HG02884 (cell line): ENCODE results near the gene CUEDC2.

Experiments
- ATAC-seq: cut with Tn5 transposase; IDR thresholded peaks from one replicate; pipeline ENCODE4 v1.9.1; 2021; ENCODE audit warnings: mild to moderate bottlenecking, moderate library complexity; ENCODE audit not compliant: unreplicated experiment

CUEDC2 gene, protein sequence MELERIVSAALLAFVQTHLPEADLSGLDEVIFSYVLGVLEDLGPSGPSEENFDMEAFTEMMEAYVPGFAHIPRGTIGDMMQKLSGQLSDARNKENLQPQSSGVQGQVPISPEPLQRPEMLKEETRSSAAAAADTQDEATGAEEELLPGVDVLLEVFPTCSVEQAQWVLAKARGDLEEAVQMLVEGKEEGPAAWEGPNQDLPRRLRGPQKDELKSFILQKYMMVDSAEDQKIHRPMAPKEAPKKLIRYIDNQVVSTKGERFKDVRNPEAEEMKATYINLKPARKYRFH

DNA sequence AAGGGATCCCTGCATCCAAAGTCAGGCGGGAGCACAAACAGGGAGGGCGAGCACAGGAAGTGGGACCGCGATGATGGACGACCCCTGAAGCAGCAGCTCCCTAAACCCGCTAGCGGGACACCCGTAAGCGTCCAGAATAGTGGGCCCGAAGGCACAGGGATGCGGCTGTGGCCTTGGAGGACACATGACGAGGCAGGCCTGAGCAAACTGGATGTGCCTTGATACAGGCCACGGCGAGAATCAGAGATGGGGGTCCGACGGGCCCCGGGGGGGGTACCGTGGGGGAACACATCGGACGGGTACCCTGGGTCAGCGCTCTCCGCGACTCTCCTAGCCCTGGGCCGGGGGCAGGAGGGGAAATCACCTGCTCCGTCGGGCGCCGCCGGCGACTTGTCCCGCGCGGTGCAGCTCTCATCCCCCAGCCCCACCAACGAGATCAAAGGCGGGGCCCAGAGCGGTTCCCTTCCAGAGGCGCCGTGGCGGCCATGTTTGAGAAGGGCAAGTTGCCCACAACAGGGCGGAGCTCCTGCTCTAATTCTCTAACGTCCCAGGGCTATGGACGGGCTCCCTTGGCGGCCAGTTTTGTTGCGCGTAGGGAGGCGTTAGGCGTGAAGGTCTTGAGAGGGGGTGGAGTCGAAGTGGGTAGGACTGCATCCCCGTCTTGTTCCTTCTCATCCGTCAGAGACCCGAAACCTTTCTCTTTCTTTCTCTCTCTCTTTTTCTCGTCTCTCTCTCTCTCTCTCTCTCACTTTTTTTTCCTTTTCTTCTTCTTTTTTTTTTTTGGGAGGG, at the start of gene CUEDC2:
CUEDC2 (minus strand) TSS at position 413 of the 789 bp plus-strand sequence. CDS start 7,386 bp downstream, outside the sequence.
- ATAC-seq, result peak; percentile 79

DNA sequence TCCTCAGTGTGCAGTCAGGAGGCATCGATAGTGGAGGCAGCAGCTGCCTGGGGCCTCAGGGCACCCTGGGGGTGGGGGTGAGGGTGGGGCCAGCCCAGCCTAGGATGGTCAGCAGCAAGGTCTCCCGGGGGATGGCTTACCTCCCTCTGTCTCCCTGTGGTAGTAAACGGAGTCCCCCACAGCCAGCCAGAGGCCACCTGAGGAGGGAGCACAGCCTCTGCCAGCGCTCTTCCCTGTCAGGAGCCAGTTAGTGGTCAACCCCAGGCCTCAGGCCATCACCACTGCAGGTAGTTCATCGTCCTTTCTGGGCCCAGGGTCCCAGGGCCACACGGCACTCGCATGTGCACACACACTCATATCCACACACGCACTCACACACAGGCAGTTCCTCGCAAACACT, 48.0 kb upstream of the CUEDC2 start:
- no peak for ATAC-seq

GRCh38 chr10:102479651-102480050, 47.3 kb upstream of the CUEDC2 start:
- no peak for ATAC-seq

DNA sequence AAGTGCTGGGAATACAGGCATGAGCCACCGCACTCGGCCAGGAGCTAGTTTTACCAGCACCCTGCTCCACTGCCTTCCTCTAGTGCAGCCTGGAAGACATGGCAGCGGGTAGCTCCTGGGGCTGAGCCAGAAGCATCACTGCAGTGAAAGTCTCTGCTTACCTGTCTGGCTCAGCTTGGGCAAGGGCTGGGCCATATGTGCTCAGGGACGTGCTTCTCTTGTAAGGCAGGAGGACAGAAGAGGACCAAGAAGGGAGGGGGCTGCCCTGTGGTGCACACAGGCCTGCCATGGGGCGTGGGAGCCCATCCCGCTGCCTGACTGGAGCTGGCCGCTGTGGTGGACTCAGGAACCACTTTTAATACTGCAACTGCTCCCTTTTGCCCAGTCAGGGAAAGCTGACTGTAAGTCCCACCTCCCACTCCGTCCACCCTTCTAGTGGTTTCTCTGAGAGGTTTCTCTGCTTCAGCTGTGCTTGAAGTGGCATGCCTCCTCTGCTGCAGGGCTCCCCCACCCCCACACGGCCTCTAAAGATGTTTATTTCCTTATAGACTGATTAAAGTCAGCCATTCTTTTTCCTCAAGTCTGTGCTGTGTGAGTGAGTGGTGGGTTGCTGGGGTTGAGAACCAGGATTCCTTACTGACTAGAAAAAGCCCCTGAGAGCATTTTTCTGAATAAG, 44.2 kb upstream of the CUEDC2 start:
- no peak for ATAC-seq

DNA sequence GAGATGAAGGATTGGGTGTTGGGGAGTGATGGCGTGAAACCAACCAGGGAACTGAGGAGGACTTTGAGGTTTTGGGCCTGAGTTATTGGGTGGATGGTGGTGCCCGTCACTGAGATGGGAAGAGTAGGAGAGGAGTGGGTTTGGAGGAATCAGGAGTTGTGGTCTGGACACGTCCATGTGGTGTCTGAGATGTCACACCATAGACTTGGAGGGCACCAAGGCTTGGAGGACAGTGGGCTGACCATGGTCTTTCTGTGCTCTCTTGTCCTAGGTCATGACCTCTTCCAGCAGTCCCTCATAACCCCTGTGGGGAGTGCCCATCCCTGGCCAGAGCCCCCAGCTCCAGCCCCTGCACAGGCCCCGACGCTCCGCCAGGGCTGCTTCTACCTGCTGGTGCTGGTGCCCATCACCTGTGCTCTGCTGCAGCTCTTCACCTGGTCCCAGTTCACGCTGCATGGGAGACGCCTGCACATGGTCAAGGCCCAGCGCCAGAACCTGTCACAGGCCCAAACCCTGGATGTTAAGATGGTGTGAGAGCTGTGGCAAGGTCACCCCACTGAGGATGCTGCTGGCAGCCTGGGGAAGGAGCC, 43.2 kb upstream of the CUEDC2 start:
- ATAC-seq, result no peak

DNA sequence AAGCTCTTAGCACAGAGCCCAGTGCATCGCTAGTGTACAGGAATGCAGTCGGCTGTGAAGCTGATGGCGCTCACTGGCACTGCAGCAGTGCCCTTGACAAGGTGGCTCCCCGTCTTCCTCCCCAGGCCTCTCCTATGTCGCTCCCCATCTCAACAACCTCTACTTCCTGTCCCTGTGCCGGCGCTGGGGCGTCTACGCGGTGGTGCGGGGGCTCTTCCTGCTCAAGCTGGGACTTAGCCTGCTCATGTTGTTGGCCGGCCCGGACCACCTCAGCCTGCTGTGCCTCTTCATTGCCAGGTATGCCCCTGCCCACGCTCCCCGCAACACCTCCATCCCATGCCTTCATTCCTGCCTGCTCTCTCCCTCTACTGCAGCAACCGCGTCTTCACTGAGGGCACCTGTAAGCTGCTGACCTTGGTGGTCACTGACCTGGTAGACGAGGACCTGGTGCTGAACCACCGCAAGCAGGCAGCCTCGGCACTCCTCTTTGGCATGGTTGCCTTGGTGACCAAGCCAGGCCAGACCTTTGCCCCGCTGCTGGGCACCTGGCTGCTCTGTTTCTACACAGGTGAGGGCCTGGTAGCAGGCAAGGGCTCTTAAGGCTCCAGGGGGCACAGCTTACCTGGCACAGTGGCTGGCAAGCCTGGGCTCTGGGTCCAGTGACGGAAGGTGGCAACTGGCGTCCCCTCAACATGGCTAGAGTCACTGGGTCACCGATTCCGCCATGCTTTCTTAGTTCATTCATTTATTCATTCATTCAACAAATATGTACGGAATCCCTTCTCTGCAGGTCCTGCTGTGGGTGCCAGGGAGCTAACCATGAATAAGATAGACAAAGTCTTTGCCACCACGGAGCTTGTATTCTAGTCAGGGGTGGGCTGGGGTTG, 41.3 kb upstream of the CUEDC2 start:
- no peak for ATAC-seq

DNA sequence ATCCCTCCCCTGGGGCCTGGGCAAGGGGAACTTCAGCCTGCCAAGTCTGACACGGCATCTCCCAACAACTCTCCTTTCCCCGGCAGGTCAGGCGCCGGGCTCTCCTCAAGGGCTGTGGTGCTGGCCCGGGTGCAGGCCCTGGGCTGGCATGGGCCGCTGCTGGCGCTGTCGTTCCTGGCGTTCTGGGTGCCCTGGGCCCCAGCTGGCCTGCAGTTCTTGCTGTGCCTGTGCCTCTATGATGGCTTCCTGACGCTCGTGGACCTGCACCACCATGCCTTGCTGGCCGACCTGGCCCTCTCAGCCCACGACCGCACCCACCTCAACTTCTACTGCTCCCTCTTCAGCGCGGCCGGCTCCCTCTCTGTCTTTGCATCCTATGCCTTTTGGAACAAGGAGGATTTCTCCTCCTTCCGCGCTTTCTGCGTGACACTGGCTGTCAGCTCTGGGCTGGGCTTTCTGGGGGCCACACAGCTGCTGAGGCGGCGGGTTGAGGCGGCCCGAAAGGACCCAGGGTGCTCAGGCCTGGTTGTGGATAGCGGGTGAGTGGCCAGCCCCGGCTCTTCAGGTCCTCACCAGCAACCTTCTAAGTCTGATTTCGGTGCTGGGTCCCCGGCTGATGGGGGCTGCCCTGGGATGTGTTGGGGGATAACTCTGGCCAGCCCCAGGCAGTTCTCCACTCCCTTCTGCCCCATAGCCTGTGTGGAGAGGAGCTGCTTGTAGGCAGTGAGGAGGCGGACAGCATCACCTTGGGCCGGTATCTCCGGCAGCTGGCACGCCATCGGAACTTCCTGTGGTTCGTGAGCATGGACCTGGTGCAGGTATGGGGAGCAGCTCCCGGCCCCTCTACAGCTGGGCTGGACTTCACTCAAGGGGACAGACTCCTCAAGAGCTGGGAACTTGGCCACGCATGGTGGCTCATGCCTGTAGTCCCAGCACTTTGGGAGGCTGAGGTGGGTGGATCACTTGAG, 38.5 kb upstream of the CUEDC2 start:
- no peak for ATAC-seq

DNA sequence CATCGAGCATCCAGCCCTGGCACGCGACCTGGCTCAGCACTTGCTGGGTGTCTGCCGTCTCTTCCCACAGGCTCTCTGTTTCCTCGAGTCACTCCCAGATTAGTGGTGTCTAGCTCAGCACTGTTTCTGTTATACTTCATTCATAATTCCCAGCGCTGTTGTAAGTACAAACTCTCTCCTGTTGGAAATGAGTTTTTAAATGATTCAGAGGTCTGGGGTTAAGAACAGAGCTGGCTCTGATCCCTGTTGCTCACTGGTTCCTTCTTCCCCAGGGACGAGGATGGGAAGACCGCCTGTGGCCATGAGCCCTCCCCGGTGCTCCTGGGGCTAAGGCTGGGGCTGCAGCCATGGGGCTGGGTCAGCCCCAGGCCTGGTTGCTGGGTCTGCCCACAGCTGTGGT, 36.3 kb upstream of the CUEDC2 start:
- no peak for ATAC-seq

DNA sequence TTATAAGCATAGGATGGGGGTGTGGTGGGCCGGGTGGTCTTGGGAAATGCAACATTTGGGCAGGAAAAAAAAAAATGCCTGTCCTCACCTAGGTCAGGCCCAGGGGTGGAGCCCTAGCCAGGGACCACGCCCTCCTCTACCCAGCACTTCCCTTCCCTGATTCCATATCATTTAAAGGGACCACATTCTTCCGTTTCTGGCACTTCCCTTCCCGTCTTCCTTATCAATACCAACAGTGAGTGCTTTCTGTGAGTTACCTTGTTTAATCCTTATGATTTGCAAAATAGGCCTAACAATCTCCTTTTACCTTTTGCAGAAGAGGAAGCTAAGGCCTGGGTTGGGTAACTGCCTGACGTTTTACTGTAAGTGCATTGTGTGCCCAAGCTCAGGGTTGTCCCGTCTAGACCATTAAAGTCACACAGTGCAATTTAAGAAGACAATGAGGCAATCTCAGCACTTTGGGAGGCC, 35.6 kb upstream of the CUEDC2 start:
- ATAC-seq, result no peak

GRCh38 chr10:102467318-102467717, 34.9 kb upstream of the CUEDC2 start:
- no peak for ATAC-seq

GRCh38 chr10:102465466-102465865, 33.1 kb upstream of the CUEDC2 start:
- no peak for ATAC-seq

- ATAC-seq, result no peak
Measured at GRCh38 chr10:102463983-102464382, 31.6 kb upstream of the CUEDC2 start.

DNA sequence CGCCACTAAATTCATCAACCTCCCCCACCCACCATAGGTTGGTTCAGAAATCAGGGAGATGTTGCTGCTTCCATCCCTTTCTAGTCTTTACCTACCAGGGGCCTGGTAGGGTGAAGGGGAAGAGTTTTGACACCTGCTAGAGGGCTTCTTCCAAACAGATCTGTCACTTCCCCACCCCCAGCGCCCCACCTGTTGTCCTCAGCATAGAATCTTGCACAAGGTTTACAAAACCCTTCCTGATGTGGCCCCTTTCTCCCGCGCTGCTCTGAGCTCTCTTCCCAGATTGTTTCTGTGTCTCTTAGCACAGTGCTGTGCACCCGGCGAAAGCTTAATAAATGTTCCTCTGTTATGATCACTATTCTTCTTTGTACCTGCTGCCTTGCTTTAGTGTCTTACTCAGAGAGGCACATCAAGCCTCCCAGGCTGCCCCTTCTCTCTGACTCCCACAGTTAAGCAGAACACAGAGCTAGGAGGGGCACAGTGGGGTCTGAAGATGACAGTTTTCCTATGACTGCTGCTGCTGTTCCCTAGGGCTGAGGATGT, 30.2 kb upstream of the CUEDC2 start:
- ATAC-seq, result no peak

GRCh38 chr10:102461187-102462054, 29.0 kb upstream of the CUEDC2 start:
- ATAC-seq, result peak; percentile 92

GRCh38 chr10:102460836-102461186, 28.4 kb upstream of the CUEDC2 start:
- ATAC-seq, result peak; percentile 21

GRCh38 chr10:102458656-102459055, 26.3 kb upstream of the CUEDC2 start:
- no peak for ATAC-seq

- no peak for ATAC-seq
Measured at GRCh38 chr10:102457591-102458150, 25.3 kb upstream of the CUEDC2 start.
